Transverse colon (tissue), 4 donors: ENCODE results near the gene FBLN5. TPM values are rescaled to one million over a fixed set of nuclear protein-coding genes. Genes with fewer than 3 reads are reported as not detected.

ENCODE experiments used
- DNase-seq: peaks from one replicate; pipeline ENCODE4 v3.0.0-alpha.2; 2019
- H3K27ac ChIP-seq, 4 donors: fragments of 200-600 bp; sonication (generic); 2 replicates each; pipeline ENCODE4 v1.5.1; 2016 to 2018; ENCODE audit warnings: inconsistent platforms in 4 of 4
- H3K27me3 ChIP-seq: fragments of 200-600 bp; sonication (generic); 2 replicates; pipeline ENCODE4 v1.5.1; 2017; ENCODE audit warnings: inconsistent platforms
- H3K36me3 ChIP-seq, 4 donors: fragments of 200-600 bp; sonication (generic); 2 replicates each; pipeline ENCODE4 v1.5.1; 2017 to 2019; ENCODE audit warnings: inconsistent platforms in 4 of 4
- H3K4me1 ChIP-seq, 4 donors: fragments of 200-600 bp; sonication (generic); 2 replicates each; pipeline ENCODE4 v1.5.1; 2017 to 2020; ENCODE audit warnings: inconsistent platforms in 4 of 4
- H3K4me3 ChIP-seq, 4 donors: fragments of 200-600 bp; sonication (generic); 1 replicate in 1 of 4; 2 replicates in 3 of 4; pipeline versions ENCODE4 v1.5.1 to v1.6.1; 2017 to 2019; ENCODE audit warnings: inconsistent platforms in 4 of 4
- H3K9me3 ChIP-seq, 2 donors: fragments of 200-600 bp; sonication (generic); 2 replicates each; pipeline ENCODE4 v1.5.1; 2017 to 2019; ENCODE audit warnings: inconsistent platforms in 2 of 2
- CTCF ChIP-seq, 5 experiments: fragments of 200-600 bp in 3 of 5; fragments of 450-650 bp in 2 of 5; sonication (generic) in 3 of 5; IDR thresholded peaks; 1 replicate in 2 of 5; 2 replicates in 3 of 5; pipeline ENCODE4 v1.5.1; 2016 to 2017; ENCODE audit warnings: antibody characterized with exemption in 5 of 5, inconsistent platforms in 3 of 5, mild to moderate bottlenecking in 2 of 5, moderate library complexity in 1 of 5
- EP300 ChIP-seq: sonication (generic); formaldehyde crosslinking; IDR thresholded peaks from one replicate; pipeline ENCODE4 v1.6.1; 2017; ENCODE audit warnings: antibody characterized with exemption, low read depth
- POLR2A ChIP-seq: fragments of 450-650 bp; IDR thresholded peaks from one replicate; pipeline ENCODE4 v1.6.1; 2016; ENCODE audit warnings: antibody characterized with exemption, mild to moderate bottlenecking, moderate library complexity
- POLR2AphosphoS5 ChIP-seq, 3 donors: sonication (generic); formaldehyde crosslinking; IDR thresholded peaks; one replicate each; pipeline ENCODE4 v1.6.1; 2016; ENCODE audit warnings: antibody characterized with exemption in 3 of 3
- WGBS, 2 donors: methylation state at CpG; one replicate each; pipeline ENCODE4 v1.1.5; 2018; ENCODE audit warnings: low coverage in 1 of 2; 5-methylcytosine and 5-hydroxymethylcytosine counted together
- in situ Hi-C, 4 donors: fragments of 200-750 bp; cut with MboI; loops; one replicate each; pipeline versions ENCODE4 v1.15.0 to v1.15.1; 2017; ENCODE audit warnings: low sequenced_read_pairs in 3 of 4, low pct_ligation_motif_present in 1 of 4, low pct_unique_long_range_greater_than_20kb in 1 of 4
- intact Hi-C: fragments of 100-400 bp; cut with DNase I; formaldehyde crosslinking; loops from one replicate; pipeline ENCODE4 v1.15.1; 2023; ENCODE audit warnings: low total_unique reads
- total RNA-seq, 4 donors: library from RNA; depleted of rRNA; stranded (reverse); fragments of >200 nt; gene quantifications; one replicate each; pipeline ENCODE4 v1.1.0, GENCODE V29; 2016

FBLN5 gene
- total RNA-seq, 4 donors from 2014 or later, result 14.6 to 120 (median 38.7) TPM

- WGBS, 2 donors, result 85% methylated on average over 10 of the region's 10 CpGs; no CpG with 5 or more reads in 1 of the 2 donors
- Histone ChIP-seq H3K27me3 (no peaks in the 10 kb centered on the region), H3K27ac (peak overlapping the region in 3 of 4 donors; percentile 8 to 61 (median 15)), H3K9me3 (no peaks in the 10 kb centered on the region), H3K4me3 (no peak overlapping the region), H3K36me3 (no peaks in the 10 kb centered on the region), H3K4me1 (peaks cover 4 to 15% (median 9%) of the 10 kb centered on the region in 4 donors)
- TF ChIP-seq POLR2AphosphoS5 (IDR thresholded peaks at IDR 0.05) (no peak), CTCF (IDR thresholded peaks at IDR 0.05) (no peak), POLR2A (no peak), EP300 (no peak)
- in situ Hi-C loops, result no loop called here
- intact Hi-C loops, result no loop called here
- DNase-seq, result no peak
Observed at GRCh38 chr14:91888641-91889476, 58.6 kb downstream of the FBLN5 start.

GRCh38 chr14:91886961-91887360 is 60.5 kb downstream of the FBLN5 start:
- in situ Hi-C loops (no loop called here), intact Hi-C loops (loop anchor here (1.0 kb wide), 1 partner anchor 20 kb away; no protein-coding TSS in a partner anchor)
- DNase-seq, result no peak
- TF ChIP-seq EP300 (no peak), POLR2A (no peak), CTCF (IDR thresholded peaks at IDR 0.05) (no peak), POLR2AphosphoS5 (IDR thresholded peaks at IDR 0.05) (no peak)
- H3K27me3 ChIP-seq, result no peaks in the 10 kb centered on the region
- H3K9me3 ChIP-seq, result no peaks in the 10 kb centered on the region
- no peak overlapping the region for H3K27ac ChIP-seq
- peaks cover 4 to 15% (median 9%) of the 10 kb centered on the region in 4 donors for H3K4me1 ChIP-seq
- 96 to 100% methylated on average over 2 to 8 of the region's 8 CpGs for WGBS, 2 donors
- no peaks in the 10 kb centered on the region for H3K36me3 ChIP-seq
- no peak overlapping the region for H3K4me3 ChIP-seq

GRCh38 chr14:91885839-91886238 is 61.7 kb downstream of the FBLN5 start:
- H3K9me3 ChIP-seq, result no peaks in the 10 kb centered on the region
- peak overlapping the region in 2 of 4 donors; percentile 18 to 26 for H3K27ac ChIP-seq
- peaks cover 4 to 15% (median 9%) of the 10 kb centered on the region in 4 donors for H3K4me1 ChIP-seq
- no peaks in the 10 kb centered on the region for H3K36me3 ChIP-seq
- intact Hi-C loops, result loop anchor here (1.0 kb wide), 1 partner anchor 21 kb away; no protein-coding TSS in a partner anchor
- TF ChIP-seq POLR2AphosphoS5 (IDR thresholded peaks at IDR 0.05), result no peak
- no peak for TF ChIP-seq EP300
- TF ChIP-seq CTCF (IDR thresholded peaks at IDR 0.05), result no peak
- TF ChIP-seq POLR2A, result no peak
- H3K4me3 ChIP-seq, result no peak overlapping the region
- 87 to 90% methylated on average over 2 to 4 of the region's 4 CpGs for WGBS, 2 donors
- DNase-seq, result no peak
- in situ Hi-C loops, result no loop called here
- no peaks in the 10 kb centered on the region for H3K27me3 ChIP-seq

- intact Hi-C loops, result no loop called here
- 92% methylated on average over 2 to 4 of the region's 4 CpGs for WGBS, 2 donors
- TF ChIP-seq EP300 (no peak), POLR2AphosphoS5 (IDR thresholded peaks at IDR 0.05) (no peak), CTCF (IDR thresholded peaks at IDR 0.05) (no peak), POLR2A (no peak)
- DNase-seq, result no peak
- no peaks in the 10 kb centered on the region for H3K9me3 ChIP-seq
- H3K36me3 ChIP-seq, result no peaks in the 10 kb centered on the region
- in situ Hi-C loops, result no loop called here
- no peak overlapping the region for H3K4me3 ChIP-seq
- peaks cover 4 to 14% (median 8%) of the 10 kb centered on the region in 4 donors for H3K4me1 ChIP-seq
- H3K27ac ChIP-seq, result peak overlapping the region in 2 of 4 donors; percentile 18 to 26
- H3K27me3 ChIP-seq, result no peaks in the 10 kb centered on the region
Observed at GRCh38 chr14:91885113-91885712, 62.3 kb downstream of the FBLN5 start.
